HG03354 (cell line): ENCODE results near the gene AFAP1L1.

ENCODE experiments used
- ATAC-seq: cut with Tn5 transposase; IDR thresholded peaks from one replicate; pipeline ENCODE4 v1.9.1; 2021; ENCODE audit warnings: mild to moderate bottlenecking; ENCODE audit not compliant: unreplicated experiment, poor library complexity, severe bottlenecking

AFAP1L1 gene

GRCh38 chr5:149363936-149364335 lies 92.3 kb downstream of the AFAP1L1 start:
- ATAC-seq: no peak

DNA sequence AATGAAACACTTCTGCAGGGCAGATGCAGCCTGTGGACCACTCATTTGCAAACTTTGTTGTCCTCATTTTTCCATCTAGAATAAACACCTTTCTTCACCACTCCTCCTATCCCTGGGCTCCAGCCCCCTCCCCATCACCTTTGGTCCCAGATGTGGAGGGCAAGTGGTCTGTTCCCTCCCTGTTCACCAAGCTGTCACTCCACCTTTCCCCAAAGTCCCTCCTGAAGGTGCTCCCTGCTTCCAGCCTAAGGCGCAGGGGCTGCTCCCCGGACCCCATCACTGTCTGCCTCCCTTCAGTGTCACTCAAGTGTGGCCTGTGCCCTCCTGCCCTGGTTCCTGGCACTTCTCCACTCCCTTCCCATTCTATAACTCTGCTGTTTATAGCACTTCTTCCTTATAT lies 93.1 kb downstream of the AFAP1L1 start:
- ATAC-seq: no peak

- ATAC-seq: no peak
Measured at GRCh38 chr5:149365418-149365817, 93.8 kb downstream of the AFAP1L1 start.

DNA sequence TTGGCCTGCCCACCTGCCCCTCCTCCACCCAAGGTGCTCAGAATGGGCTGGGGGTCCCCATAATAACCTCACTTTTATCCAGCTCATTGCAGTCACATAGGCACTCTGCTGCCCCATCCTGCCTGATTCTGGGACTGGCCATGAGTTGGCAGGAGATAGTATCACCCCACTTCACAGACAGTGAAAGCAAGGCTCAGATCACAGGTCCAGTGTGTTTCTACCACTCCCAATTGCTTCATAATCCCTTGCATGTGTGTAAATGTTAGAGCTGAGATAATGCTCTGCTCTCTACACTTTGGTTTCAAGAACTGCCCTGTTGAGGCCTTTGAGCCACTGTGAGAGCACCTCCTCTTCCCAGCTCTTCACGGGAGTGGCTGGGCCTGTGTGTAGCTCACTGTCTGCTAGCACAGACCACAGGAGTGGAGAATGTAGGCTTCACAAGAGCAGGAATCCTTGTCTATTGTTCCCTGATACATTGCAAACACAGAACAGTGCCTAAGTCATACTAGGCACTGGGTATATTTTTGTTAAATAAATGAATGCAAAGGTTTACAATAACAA lies 94.6 kb downstream of the AFAP1L1 start:
- no peak for ATAC-seq

DNA sequence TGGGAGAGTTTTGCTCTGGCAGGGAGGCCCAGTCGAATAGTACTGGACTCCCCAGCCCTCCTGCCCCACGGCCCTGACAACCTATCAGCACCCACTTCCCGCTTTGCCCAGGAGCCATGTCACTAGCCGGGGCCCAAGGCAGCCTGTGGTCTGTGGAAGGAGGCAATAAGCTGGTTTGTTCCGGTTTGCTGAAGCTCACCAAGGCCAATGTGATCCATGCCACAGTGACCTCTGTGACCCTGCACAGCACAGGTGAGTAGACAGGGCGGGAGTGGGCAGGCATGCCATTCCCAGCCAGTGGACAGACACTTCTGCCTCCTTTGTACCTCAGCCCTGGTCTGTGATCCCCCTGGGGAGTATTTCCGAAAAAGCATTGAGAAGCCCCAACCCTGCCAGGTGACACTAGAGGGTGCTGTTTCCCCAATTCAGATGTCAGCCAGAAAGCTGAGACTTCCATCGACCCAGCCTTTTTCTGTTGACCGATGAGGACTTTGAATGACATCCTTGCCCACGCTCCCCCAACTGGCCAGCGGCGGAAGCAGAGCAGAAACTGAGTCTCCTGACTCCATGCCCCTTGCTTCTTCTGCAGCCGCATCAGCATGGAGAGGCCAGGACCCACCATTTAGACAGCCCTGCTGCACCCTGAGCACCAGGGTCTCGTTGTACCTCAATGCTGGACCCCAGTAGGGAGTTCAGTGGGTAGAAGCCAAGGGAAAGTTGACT lies 95.8 kb downstream of the AFAP1L1 start:
- peak; percentile 77 for ATAC-seq

GRCh38 chr5:149367972-149368645 lies 96.5 kb downstream of the AFAP1L1 start:
- no peak for ATAC-seq

DNA sequence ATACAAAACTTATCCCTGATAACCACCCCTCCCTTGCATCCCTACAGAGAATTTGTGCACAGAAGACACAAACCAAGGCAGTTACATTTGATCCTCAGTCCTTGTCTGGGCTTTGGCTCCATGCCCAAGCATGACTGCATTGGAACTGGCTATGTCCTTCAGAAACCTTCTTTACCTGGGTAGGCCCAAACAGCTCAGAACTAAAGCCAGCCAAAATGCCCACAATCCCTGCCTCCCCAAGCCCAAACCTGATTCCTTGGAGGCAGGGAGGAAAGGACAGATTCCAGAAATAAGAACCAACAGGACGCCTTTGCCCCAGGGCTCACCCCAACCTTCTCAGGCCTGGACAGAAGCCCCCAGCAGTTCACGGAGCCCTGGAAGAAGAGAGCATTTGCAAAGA lies 99.2 kb downstream of the AFAP1L1 start:
- ATAC-seq: no peak

DNA sequence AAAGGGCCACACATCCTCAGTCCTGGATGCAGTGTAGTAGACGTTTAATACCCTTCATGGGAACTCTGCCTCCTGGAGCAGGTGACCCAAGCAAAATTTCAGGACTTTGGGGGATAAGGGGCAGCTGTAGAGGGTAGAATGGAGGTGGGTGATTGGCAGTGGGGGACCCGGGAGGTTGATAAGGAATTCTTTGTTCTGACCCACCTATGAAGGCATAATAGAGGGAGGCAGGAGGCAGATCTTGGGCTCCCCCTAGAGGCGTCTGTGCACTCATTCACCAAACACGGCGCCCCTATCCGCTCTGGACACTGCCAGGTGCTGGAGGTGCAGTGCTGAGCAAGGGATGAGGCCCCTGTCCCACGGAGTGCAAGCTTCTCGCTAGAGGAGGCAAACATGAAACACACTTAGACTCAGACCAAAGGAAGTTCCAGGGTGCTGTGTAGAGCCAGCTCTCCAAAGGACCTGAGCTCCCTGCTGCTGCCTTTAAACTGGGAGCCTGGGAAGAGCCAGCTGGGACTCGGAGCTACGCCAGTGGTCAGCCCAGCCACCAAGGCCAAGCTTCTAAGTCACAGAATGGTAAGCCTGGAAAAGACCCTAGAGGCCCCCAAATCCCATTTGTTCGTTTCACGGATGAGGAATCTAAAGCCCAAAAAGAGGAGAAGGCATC lies 99.8 kb downstream of the AFAP1L1 start:
- ATAC-seq: peak; percentile 88

DNA sequence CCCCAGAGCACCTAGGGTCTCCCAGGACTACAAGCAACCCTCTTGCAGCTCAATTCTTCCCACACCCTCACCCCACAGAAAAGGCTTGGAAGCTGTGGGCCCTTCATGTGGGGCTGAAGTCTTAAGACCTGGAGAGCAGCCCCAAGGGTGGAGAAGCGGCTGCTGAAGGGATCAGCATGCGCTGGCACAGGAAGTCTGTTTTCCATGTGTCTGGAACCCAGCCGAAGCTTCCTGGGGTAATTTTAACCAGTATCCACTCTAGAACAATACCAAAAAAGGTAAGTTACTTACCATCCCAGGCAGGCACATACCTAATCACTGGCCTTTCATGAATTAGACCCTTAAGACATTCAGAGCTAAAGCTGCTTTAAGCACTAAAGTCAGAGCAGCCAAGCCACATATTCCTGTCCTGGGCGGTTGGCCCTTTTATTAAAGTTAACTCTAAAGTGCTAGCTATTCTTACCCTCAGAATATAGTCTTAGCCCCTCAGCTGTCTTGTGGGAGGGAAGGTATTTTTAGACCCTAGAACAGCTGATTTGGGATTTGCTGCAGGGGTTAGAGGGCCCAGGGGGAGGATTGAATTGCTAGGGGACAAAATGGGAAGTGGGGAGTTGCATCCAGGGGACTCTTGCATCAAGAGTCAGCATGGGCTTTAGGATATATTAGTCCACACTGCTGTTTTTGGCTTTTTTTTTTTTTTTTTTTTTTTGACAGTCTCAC lies 100.6 kb downstream of the AFAP1L1 start:
- no peak for ATAC-seq

- no peak for ATAC-seq
Measured at GRCh38 chr5:149372932-149373331, 101.3 kb downstream of the AFAP1L1 start.

- ATAC-seq: no peak
Measured at GRCh38 chr5:149374303-149374702, 102.6 kb downstream of the AFAP1L1 start.

- no peak for ATAC-seq
Measured at GRCh38 chr5:149374801-149375200, 103.1 kb downstream of the AFAP1L1 start.

DNA sequence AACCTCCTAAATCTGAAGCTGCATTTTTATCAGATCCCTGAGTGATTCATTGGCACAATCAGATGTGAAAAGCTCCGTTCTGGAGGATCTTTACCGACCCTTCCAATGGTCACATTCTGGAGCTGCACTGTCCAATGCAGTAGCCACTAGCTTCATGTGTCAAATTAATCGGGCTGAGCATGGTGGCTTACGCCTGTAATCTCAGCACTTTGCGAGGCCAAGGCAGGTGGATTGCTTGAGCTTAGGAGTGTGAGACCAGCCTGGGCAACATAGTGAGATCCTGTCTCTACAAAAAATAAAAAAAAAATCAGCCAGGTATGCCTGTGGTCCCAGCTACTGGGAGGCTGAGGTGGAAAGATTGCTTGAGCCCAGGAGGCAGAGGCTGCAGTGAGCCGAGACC lies 103.8 kb downstream of the AFAP1L1 start:
- ATAC-seq: no peak

- ATAC-seq: no peak
Measured at GRCh38 chr5:149376104-149376503, 104.4 kb downstream of the AFAP1L1 start.

GRCh38 chr5:149376711-149377447 lies 105.2 kb downstream of the AFAP1L1 start:
- no peak for ATAC-seq

DNA sequence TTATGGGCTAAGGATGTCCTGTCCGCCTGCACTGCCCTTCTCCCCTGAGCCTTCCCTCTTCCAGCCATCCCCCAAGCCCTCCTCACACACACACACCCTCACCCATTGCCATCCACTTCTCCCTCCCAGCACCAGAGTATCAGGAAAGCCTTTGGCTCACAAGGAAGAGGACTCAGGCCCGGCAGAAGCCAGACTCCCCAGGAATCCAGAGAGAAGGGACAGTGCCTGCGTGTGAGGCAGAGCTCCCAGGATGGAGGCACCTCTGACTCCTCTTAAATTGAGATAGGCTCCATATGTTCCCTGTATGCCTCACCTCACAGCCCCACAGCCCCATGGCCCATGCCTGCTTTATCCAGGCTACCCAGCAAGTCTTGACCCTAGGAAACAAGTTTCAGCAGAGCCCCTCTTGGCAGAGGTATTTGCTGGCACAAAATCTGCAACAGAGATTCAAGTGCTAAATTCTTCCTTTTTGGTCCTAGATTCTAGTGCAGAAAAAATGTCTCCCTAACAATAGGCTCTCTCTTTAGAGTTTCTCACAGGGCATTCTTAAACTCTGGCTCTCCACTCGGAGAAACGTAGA lies 106.7 kb downstream of the AFAP1L1 start:
- no peak for ATAC-seq

- no peak for ATAC-seq
Measured at GRCh38 chr5:149379177-149379761, 107.6 kb downstream of the AFAP1L1 start, which contains the start of gene IL17B. IL17B (minus strand) TSS chr5:149379292; CDS start chr5:149379225, 67 bp downstream.

DNA sequence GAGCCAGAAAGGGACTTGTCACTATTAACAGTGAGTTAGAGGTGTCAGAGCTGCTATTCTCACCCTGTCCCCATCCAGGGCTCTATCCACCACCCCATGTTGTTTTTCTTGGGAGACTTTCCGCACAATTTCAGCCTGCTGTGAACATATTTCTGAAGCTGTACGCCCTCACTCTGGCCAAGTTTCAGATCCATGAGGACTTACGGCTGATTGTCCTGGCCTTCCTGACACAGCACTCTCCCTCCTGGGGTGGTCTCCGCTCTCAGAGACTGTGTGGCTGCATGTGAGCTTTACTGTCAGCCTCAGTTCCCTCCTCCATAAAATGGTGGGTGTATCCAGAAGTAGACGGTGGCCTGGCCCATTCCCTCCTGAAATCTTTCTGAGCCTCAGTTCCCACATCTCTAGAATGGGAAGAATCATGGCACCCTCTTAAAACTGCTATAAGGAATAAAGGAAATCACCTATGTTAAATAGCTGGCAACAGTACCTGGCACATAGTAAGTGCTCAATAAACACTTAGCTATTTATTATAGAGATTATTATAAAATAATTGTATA lies 108.2 kb downstream of the AFAP1L1 start:
- ATAC-seq: no peak
